Activated CD8-positive, alpha-beta T cell treated with anti-CD3 and anti-CD28 coated beads for 36 hours (primary cell): ENCODE measurements around the gene TMPRSS5. TPM values are rescaled to one million over a fixed set of nuclear protein-coding genes. Genes with fewer than 3 reads are reported as not detected.

Experiments used
- ATAC-seq: fragments of 200-7000 bp; cut with Tn5 transposase; one replicate; pipeline ENCODE4 v1.10.0; 2021; ENCODE audit warnings: mild to moderate bottlenecking, moderate library complexity
- CTCF ChIA-PET: fragments of 350-600 bp; sonication (Branson Sonifier 250); formaldehyde crosslinking; loops from one replicate; lab custom pipeline; 2021; ENCODE audit warnings: antibody characterized with exemption; lab: Charles Lee
- POLR2A ChIA-PET: fragments of 350-600 bp; sonication (Branson Sonifier 250); formaldehyde crosslinking; loops from one replicate; lab custom pipeline; 2021; ENCODE audit warnings: antibody characterized with exemption; lab: Charles Lee
- DNase-seq: peaks from one replicate; pipeline ENCODE4 v3.0.0-alpha.2; 2020
- H3K27ac Mint-ChIP-seq: one replicate; pipeline ENCODE4 v1.8.0; 2021; ENCODE audit warnings: mild to moderate bottlenecking, mixed read lengths
- H3K27me3 Mint-ChIP-seq: one replicate; pipeline ENCODE4 v1.8.0; 2021; ENCODE audit warnings: mixed read lengths
- H3K36me3 Mint-ChIP-seq: one replicate; pipeline ENCODE4 v1.8.0; 2021; ENCODE audit warnings: low read depth, mixed read lengths
- H3K4me1 Mint-ChIP-seq: one replicate; pipeline ENCODE4 v1.8.0; 2021; ENCODE audit warnings: low read depth, mixed read lengths
- H3K4me3 Mint-ChIP-seq: one replicate; pipeline ENCODE4 v1.8.0; 2021; ENCODE audit warnings: mild to moderate bottlenecking, moderate library complexity, mixed read lengths
- H3K9me3 Mint-ChIP-seq: one replicate; pipeline ENCODE4 v1.8.0; 2021; ENCODE audit warnings: mixed read lengths
- intact Hi-C: fragments of 100-400 bp; cut with micrococcal nuclease; formaldehyde crosslinking; loops from one replicate; pipeline ENCODE4 v1.10.0; 2022
- total RNA-seq, 2 experiments: library from RNA; stranded (reverse); gene quantifications; one replicate each; pipeline ENCODE4 v1.2.3, GENCODE V29; 2021
- TF ChIP-seq, protein P1 (sequence below): fragments of 200-600 bp; IDR thresholded peaks from one replicate; pipeline ENCODE4 v1.8.0; 2022; ENCODE audit warnings: antibody characterized with exemption, mild to moderate bottlenecking

TMPRSS5 gene
- total RNA-seq, 2 experiments from 2014 or later, result 0.85 to 1.0 TPM

DNA sequence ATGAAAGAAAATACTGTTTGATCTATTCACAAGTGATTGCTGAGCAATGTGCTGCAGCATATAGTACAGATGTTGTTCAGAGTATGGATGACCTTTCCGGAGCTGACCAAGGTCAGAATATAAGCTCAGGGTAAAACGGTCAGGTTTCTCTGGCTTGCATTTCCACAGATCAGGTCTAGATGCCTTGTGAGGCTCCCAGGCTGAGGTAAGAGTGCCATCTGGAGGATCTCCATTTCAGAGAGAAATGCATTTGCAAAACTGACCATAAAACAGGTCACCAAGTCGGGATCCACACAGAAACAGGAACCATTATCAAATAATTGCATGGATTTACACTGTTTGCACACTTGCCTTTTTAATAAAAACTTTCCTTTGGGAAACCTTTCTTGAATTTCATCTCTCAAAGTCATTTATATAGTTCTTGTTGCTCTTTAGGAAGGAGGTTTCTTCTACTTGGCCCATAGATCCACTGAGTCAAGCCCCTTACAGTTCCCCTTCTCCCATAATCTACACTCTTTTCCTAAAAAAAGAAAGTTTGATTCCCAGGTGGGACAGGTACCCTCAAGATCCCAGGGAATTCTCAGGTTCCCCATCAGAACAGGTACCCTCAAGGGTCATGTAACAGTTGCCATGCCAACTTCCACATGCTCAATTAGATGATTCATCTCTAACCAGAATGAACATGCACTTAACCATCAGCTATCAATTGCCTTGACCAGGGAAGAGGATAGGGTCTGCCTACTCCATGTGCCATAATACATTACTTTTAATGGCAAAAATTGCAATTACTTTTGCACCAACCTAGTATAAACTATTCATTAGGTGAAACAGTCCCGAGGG, 25.0 kb upstream of the TMPRSS5 start:
- ChIA-PET CTCF (interaction anchor here (0.8 to 1.8 kb wide), 4 partner anchors 8 to 289 kb away, joined by 3 to 8 read pairs (median 3); partner anchors contain the start of gene ZW10), POLR2A (no interaction called here)
- intact Hi-C loops, result no loop called here
- no peak overlapping the region for H3K4me3 Mint-ChIP-seq
- TF ChIP-seq, protein P1, sequence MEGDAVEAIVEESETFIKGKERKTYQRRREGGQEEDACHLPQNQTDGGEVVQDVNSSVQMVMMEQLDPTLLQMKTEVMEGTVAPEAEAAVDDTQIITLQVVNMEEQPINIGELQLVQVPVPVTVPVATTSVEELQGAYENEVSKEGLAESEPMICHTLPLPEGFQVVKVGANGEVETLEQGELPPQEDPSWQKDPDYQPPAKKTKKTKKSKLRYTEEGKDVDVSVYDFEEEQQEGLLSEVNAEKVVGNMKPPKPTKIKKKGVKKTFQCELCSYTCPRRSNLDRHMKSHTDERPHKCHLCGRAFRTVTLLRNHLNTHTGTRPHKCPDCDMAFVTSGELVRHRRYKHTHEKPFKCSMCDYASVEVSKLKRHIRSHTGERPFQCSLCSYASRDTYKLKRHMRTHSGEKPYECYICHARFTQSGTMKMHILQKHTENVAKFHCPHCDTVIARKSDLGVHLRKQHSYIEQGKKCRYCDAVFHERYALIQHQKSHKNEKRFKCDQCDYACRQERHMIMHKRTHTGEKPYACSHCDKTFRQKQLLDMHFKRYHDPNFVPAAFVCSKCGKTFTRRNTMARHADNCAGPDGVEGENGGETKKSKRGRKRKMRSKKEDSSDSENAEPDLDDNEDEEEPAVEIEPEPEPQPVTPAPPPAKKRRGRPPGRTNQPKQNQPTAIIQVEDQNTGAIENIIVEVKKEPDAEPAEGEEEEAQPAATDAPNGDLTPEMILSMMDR, result no peak
- no peak overlapping the region for H3K27ac Mint-ChIP-seq
- DNase-seq, result peak; percentile 10
- no peaks in the 10 kb centered on the region for H3K27me3 Mint-ChIP-seq
- H3K9me3 Mint-ChIP-seq, result no peaks in the 10 kb centered on the region
- no peak for ATAC-seq
- H3K4me1 Mint-ChIP-seq, result peaks cover under 1% of the 10 kb centered on the region
- H3K36me3 Mint-ChIP-seq, result peaks cover 15% of the 10 kb centered on the region

DNA sequence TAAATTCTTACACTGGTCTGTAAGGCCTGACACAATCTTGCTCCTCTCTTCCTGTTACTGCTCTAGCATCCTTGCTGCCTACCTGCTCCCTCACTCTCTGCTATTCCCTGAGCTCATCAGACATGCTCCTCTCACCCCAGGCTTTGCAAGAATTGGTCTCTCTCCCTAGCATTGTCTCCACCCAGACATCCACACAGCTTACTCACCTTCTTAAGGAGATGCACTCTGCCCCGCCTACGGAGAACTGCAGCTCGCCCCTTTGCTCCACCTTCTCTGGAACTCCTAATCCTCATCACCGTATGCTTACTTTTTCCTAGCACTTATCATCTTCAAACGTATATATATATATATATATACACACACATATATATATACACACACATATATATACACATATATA, 23.3 kb upstream of the TMPRSS5 start:
- DNase-seq (no peak), ATAC-seq (no peak)
- H3K36me3 Mint-ChIP-seq, result peaks cover 10% of the 10 kb centered on the region
- POLR2A ChIA-PET, result no interaction called here
- CTCF ChIA-PET, result interaction anchor here (0.8 to 1.8 kb wide), 4 partner anchors 13 to 440 kb away, joined by 3 to 8 read pairs (median 4); no protein-coding TSS in a partner anchor
- no peak overlapping the region for H3K4me3 Mint-ChIP-seq
- TF ChIP-seq, protein P1, result no peak
- H3K27ac Mint-ChIP-seq, result no peak overlapping the region
- no peaks in the 10 kb centered on the region for H3K4me1 Mint-ChIP-seq
- H3K9me3 Mint-ChIP-seq, result no peaks in the 10 kb centered on the region
- intact Hi-C loops, result no loop called here
- no peaks in the 10 kb centered on the region for H3K27me3 Mint-ChIP-seq

DNA sequence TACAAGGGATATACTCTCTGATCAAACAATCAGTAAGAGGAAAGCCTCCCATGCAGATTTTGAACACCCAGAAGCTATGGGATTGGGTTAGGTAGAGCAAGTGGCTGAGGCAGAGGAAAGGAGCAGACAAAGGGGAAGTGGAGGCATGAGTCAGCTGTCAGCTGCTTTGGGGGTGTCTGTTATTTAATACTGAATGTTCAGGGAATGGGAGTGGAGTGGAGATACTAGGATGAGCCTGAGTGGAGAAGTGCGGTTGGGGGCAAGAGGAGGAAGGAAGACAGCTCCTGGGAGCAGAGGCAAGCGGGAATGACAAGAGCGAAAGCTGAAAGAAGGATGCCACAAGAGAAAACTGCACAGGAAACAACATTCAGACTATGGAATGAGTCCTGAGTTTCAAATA, 22.7 kb upstream of the TMPRSS5 start:
- no peak for DNase-seq
- no peak overlapping the region for H3K27ac Mint-ChIP-seq
- POLR2A ChIA-PET, result no interaction called here
- CTCF ChIA-PET, result interaction anchor here (1.4 kb wide), 1 partner anchor 439 kb away, joined by 4 read pairs; no protein-coding TSS in a partner anchor
- H3K4me3 Mint-ChIP-seq, result no peak overlapping the region
- H3K36me3 Mint-ChIP-seq, result peaks cover 4% of the 10 kb centered on the region
- TF ChIP-seq, protein P1, result no peak
- intact Hi-C loops, result no loop called here
- H3K4me1 Mint-ChIP-seq, result no peaks in the 10 kb centered on the region
- H3K9me3 Mint-ChIP-seq, result no peaks in the 10 kb centered on the region
- ATAC-seq, result no peak
- H3K27me3 Mint-ChIP-seq, result no peaks in the 10 kb centered on the region

DNA sequence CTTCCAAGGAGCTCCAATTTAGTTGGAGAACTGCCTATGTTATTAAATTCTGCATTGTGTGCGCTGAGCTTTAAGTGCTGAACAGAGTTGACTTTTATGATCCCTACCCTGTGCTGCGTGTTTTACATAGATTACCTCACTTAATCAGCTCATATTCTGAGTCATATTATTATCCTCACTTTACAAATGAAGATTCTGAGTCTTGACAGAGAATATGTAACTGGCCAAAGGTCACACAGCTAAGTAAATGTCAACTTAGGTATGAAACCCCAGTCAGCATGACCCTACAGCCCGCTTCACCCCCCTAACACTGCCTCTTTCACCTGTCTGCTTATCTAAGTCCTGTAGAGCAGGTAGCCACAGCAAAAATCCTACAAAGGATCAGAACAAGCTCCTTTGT, 19.8 kb upstream of the TMPRSS5 start:
- DNase-seq (no peak), ATAC-seq (no peak)
- POLR2A ChIA-PET, result no interaction called here
- Mint-ChIP-seq H3K4me1 (no peaks in the 10 kb centered on the region), H3K27ac (no peak overlapping the region), H3K9me3 (no peaks in the 10 kb centered on the region), H3K36me3 (peaks cover 7% of the 10 kb centered on the region), H3K4me3 (no peak overlapping the region), H3K27me3 (no peaks in the 10 kb centered on the region)
- CTCF ChIA-PET, result no interaction called here
- intact Hi-C loops, result no loop called here
- TF ChIP-seq, protein P1, result no peak

DNA sequence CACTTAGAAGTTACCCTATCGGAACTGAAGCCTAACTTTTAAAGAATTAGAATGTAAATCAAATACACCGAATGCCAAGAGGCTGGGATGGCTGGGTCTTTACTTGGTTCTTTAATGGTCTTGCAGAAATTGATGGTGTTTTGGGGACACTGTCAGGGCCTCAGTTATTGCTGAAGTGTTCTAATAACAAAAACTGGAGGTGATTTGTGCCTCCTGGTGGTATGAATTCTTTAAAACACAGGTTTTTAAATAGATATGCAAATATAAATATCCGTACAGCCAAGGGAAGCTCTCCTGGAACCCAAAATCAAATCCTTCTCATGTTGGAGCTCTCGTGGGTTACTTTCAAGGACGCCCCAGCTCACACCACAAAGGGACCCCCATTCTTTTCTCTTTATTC, 19.3 kb upstream of the TMPRSS5 start:
- Mint-ChIP-seq H3K27ac (no peak overlapping the region), H3K27me3 (no peaks in the 10 kb centered on the region), H3K9me3 (no peaks in the 10 kb centered on the region), H3K4me1 (no peaks in the 10 kb centered on the region), H3K36me3 (peaks cover 12% of the 10 kb centered on the region), H3K4me3 (no peak overlapping the region)
- TF ChIP-seq, protein P1, result no peak
- ATAC-seq (no peak), DNase-seq (no peak)
- CTCF ChIA-PET, result no interaction called here
- intact Hi-C loops, result no loop called here
- POLR2A ChIA-PET, result no interaction called here
